Measurements from ENCODE around the gene INSIG2. TPM values are rescaled to one million over a fixed set of nuclear protein-coding genes. Genes with fewer than 3 reads are reported as not detected.

Gene INSIG2
- total and polyA plus RNA-seq, 8 donors, result 31.5 to 56.6 (median 37.9) TPM

DNA sequence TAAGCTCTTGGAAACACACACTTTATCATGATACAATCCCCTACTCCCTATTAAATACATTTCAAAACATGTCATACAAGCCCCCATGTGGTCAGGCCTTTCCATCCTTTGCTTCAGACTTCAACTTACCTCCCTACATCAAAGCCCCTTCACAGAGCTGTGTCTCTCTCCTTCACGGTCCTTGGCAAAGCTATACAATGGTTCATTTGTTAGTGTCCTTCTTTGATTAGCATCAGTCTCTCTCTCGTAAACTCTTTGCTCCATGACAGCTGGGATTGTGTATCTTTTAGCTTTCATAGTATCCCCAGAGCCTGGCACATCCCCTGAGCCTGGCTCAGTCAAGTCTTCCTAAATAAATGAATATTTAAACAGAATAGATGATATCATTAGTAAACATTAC lies 25.6 kb upstream of the INSIG2 start:
- no peak overlapping the region for H3K27ac ChIP-seq
- intact Hi-C loops (cut with DNase I), result no loop called here
- peaks cover 14 to 30% of the 10 kb centered on the region in 2 donors for H3K4me1 ChIP-seq
- no peak for ATAC-seq
- DNase-seq, result no peak
- no peak overlapping the region for H3K4me3 ChIP-seq
- no peaks in the 10 kb centered on the region for H3K36me3 ChIP-seq
- TF ChIP-seq, protein P1, sequence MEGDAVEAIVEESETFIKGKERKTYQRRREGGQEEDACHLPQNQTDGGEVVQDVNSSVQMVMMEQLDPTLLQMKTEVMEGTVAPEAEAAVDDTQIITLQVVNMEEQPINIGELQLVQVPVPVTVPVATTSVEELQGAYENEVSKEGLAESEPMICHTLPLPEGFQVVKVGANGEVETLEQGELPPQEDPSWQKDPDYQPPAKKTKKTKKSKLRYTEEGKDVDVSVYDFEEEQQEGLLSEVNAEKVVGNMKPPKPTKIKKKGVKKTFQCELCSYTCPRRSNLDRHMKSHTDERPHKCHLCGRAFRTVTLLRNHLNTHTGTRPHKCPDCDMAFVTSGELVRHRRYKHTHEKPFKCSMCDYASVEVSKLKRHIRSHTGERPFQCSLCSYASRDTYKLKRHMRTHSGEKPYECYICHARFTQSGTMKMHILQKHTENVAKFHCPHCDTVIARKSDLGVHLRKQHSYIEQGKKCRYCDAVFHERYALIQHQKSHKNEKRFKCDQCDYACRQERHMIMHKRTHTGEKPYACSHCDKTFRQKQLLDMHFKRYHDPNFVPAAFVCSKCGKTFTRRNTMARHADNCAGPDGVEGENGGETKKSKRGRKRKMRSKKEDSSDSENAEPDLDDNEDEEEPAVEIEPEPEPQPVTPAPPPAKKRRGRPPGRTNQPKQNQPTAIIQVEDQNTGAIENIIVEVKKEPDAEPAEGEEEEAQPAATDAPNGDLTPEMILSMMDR (IDR thresholded peaks at IDR 0.05), result no peak
- H3K27me3 ChIP-seq, result peaks cover 0 to 6% of the 10 kb centered on the region in 2 donors
- no peaks in the 10 kb centered on the region for H3K9me3 ChIP-seq

DNA sequence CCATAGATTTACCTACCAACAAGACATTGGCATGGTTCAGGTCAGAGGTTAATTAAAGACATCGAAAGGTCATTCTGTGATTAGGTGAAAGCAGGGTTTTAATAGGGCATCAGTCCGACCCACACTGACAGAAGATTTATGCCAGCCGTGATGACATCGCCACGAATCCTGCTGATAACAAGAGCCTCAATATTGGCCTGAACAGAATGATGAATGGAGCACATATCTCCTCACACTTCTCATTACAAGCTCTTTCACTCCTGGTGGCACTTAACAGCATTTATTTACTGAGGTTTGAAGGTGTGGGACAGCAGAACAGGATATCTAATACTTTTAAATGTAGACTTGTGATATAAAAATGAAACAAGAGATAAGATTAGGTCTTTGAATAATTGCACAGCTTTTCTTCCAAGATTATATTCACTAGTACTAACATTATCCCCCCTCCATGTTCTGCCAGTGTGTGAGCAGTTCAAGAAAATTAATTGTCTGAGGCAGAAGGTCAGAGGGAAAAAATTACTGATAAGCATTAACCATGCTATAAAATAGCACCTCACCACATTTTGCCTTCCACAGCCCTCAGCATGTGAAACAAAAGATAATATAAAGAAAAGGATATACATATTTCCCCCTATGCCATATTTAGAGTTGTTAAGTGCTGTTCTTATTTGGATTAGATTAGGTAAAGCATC lies 23.1 kb upstream of the INSIG2 start:
- TF ChIP-seq, protein P1 (IDR thresholded peaks at IDR 0.05), result no peak
- Histone ChIP-seq H3K27ac (no peak overlapping the region), H3K36me3 (no peaks in the 10 kb centered on the region), H3K27me3 (peaks cover 0 to 11% of the 10 kb centered on the region in 2 donors), H3K4me3 (no peak overlapping the region), H3K9me3 (no peaks in the 10 kb centered on the region), H3K4me1 (peaks cover 10 to 19% of the 10 kb centered on the region in 2 donors)
- ATAC-seq (no peak), DNase-seq (no peak)
- intact Hi-C loops (cut with DNase I), result no loop called here

DNA sequence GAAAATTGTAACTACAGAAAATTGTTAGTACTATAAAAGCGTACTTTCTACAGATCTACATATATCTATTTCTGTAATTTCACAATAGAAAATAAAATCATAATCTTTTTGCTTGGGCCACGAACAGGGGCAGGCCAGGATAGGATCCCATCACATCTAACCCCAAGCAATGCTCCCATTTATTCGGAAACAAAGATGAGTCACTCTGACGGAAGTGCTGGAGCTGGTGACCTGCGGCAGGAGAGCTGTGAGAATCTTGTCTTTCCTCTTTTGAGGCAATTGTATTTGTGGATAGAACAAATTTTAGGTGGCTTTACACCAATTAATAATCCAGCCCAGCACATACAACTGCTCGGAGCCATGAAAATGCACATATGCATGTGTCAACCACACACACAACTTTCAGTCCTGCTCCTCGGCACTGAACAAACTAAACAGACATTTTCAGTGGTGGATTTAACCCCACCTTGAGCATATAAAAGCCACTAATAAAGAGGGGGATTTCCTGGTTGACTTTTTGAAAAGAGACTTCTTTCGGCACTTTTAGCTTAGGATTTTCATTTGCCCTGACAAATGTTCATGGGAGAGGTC lies 22.3 kb upstream of the INSIG2 start:
- no peak for DNase-seq
- no peak for ATAC-seq
- H3K9me3 ChIP-seq, result no peaks in the 10 kb centered on the region
- TF ChIP-seq, protein P1 (IDR thresholded peaks at IDR 0.05), result no peak
- H3K4me3 ChIP-seq, result no peak overlapping the region
- no peak overlapping the region for H3K27ac ChIP-seq
- H3K27me3 ChIP-seq, result peaks cover 0 to 11% of the 10 kb centered on the region in 2 donors
- H3K36me3 ChIP-seq, result no peaks in the 10 kb centered on the region
- intact Hi-C loops (cut with DNase I), result no loop called here
- peaks cover 8 to 11% of the 10 kb centered on the region in 2 donors for H3K4me1 ChIP-seq

DNA sequence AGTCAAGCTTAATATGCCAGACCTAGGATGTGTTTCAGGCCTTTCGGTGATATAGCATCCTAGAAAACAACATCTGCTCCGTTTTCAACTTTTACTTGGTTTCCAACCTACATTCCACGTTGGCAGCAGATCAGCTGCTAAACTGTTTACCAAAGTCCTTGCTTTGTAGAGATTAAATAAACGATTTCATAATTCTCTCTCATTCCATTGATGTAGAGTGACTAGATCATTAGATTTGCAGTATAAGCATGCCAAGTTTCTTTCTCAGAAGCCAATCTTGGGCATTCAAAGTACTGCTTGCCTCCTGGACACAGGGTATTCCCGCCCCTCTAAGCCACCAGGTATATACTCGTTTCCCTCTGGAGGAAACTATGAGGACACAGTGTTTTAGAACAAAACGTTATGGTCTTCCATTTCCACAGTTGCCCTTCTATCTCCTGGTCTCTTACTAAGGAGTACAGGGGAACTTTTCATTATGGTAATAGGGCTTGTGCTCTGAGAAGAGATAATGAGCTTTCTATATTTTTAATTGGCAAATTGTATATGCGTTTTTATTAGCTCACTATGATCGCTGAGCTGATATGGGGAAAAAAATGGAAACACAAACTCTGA lies 10.5 kb upstream of the INSIG2 start:
- no peak overlapping the region for H3K4me3 ChIP-seq
- no peaks in the 10 kb centered on the region for H3K36me3 ChIP-seq
- intact Hi-C loops (cut with DNase I), result no loop called here
- TF ChIP-seq, protein P1 (IDR thresholded peaks at IDR 0.05), result no peak
- DNase-seq, result no peak
- H3K27me3 ChIP-seq, result no peaks in the 10 kb centered on the region
- peak; percentile 90 for ATAC-seq
- H3K4me1 ChIP-seq, result no peaks in the 10 kb centered on the region
- peak overlapping the region in 1 of 2 donors; percentile 14 for H3K27ac ChIP-seq
- no peaks in the 10 kb centered on the region for H3K9me3 ChIP-seq

DNA sequence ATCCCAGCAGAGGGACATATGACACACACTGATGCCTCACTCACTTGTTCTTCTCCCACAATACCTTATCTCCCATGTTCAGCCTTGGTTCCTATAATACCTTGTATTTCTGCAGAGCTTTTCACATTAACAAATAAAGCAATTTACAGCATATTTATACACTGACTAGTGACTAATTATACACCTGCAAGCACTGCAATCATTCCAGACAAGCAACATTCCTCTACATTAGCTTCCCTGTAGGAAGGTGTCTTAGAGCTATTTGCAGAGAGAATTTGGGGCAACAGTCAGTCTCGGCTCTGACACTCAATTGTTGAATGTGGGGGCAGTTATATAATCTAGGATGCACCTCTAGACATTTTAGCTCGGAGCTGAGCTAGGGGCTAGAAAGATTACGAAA lies 9.5 kb upstream of the INSIG2 start:
- H3K4me1 ChIP-seq, result no peaks in the 10 kb centered on the region
- H3K36me3 ChIP-seq, result no peaks in the 10 kb centered on the region
- peak overlapping the region in 1 of 2 donors; percentile 14 for H3K27ac ChIP-seq
- H3K4me3 ChIP-seq, result no peak overlapping the region
- DNase-seq, result no peak
- H3K9me3 ChIP-seq, result no peaks in the 10 kb centered on the region
- TF ChIP-seq, protein P1 (IDR thresholded peaks at IDR 0.05), result no peak
- no peaks in the 10 kb centered on the region for H3K27me3 ChIP-seq
- ATAC-seq, result peak; percentile 79
- intact Hi-C loops (cut with DNase I), result no loop called here

All from left lung (tissue), 10 donors.